CD4-positive, alpha-beta T cell (primary cell): ENCODE data around the gene SNTA1. TPM values are rescaled to one million over a fixed set of nuclear protein-coding genes. Genes with fewer than 3 reads are reported as not detected.

Experiments
- ATAC-seq: fragments of 200-7000 bp; cut with Tn5 transposase; one replicate; pipeline ENCODE4 v1.10.0; 2022; ENCODE audit warnings: mild to moderate bottlenecking; ENCODE audit not compliant: poor library complexity
- CTCF ChIA-PET: fragments of 350-600 bp; sonication (Branson Sonifier 250); formaldehyde crosslinking; loops from one replicate; lab custom pipeline; 2021; ENCODE audit warnings: antibody characterized with exemption, inconsistent platforms; lab: Charles Lee
- POLR2A ChIA-PET: fragments of 350-600 bp; sonication (Branson Sonifier 250); formaldehyde crosslinking; loops from one replicate; lab custom pipeline; 2021; ENCODE audit warnings: antibody characterized with exemption, inconsistent platforms; lab: Charles Lee
- DNase-seq, 14 experiments: peaks; one replicate each; pipeline ENCODE4 v3.0.0-alpha.2; 2013 to 2020; ENCODE audit warnings: mixed read lengths in 2 of 14
- H3K27ac ChIP-seq, 2 donors: one replicate each; pipeline versions ENCODE4 v1.5.1 to v1.7.0; 2013; ENCODE audit warnings: low read length in 2 of 2, low read depth in 1 of 2, mild to moderate bottlenecking in 1 of 2
- H3K27me3 ChIP-seq, 2 experiments: 1 replicate in 1 of 2; 2 replicates in 1 of 2; pipeline versions ENCODE4 v1.6.1 to v1.7.0; 2013; ENCODE audit warnings: low read length in 2 of 2, control low read depth in 1 of 2, mild to moderate bottlenecking in 1 of 2, moderate library complexity in 1 of 2; ENCODE audit not compliant: insufficient read depth in 2 of 2, control insufficient read depth in 1 of 2
- H3K36me3 ChIP-seq: one replicate; pipeline ENCODE4 v1.6.1; 2013; ENCODE audit warnings: low read length, control low read depth; ENCODE audit not compliant: insufficient read depth
- H3K4me1 ChIP-seq: one replicate; pipeline ENCODE4 v1.6.1; 2013; ENCODE audit warnings: low read length, control low read depth; ENCODE audit not compliant: insufficient read depth
- H3K4me3 ChIP-seq: one replicate; pipeline ENCODE4 v1.5.1; 2013; ENCODE audit warnings: mild to moderate bottlenecking, low read length, moderate library complexity
- H3K9me3 ChIP-seq, 2 experiments: 1 replicate in 1 of 2; 2 replicates in 1 of 2; pipeline versions ENCODE4 v1.6.1 to v1.7.0; 2013; ENCODE audit warnings: low read length in 2 of 2, mild to moderate bottlenecking in 2 of 2, control low read depth in 1 of 2, moderate library complexity in 1 of 2; ENCODE audit not compliant: control insufficient read depth in 1 of 2, insufficient read depth in 1 of 2
- H3K27ac Mint-ChIP-seq: one replicate; pipeline ENCODE4 v1.8.0; 2020; ENCODE audit warnings: mixed read lengths
- H3K27me3 Mint-ChIP-seq: one replicate; pipeline ENCODE4 v1.8.0; 2021; ENCODE audit warnings: mixed read lengths
- H3K36me3 Mint-ChIP-seq: one replicate; pipeline ENCODE4 v1.8.0; 2021; ENCODE audit warnings: low read depth, mixed read lengths
- H3K4me1 Mint-ChIP-seq: one replicate; pipeline ENCODE4 v1.8.0; 2021; ENCODE audit warnings: low read depth, mixed read lengths
- H3K4me3 Mint-ChIP-seq: one replicate; pipeline ENCODE4 v1.8.0; 2020; ENCODE audit warnings: mild to moderate bottlenecking, mixed read lengths
- H3K9me3 Mint-ChIP-seq: one replicate; pipeline ENCODE4 v1.8.0; 2020; ENCODE audit warnings: mixed read lengths
- CTCF ChIP-seq: fragments of 200-600 bp; IDR thresholded peaks from one replicate; pipeline ENCODE4 v1.8.0; 2022; ENCODE audit warnings: antibody characterized with exemption, mild to moderate bottlenecking
- intact Hi-C, 2 experiments: fragments of 100-400 bp; cut with DNase I in 1 of 2; cut with micrococcal nuclease in 1 of 2; formaldehyde crosslinking; loops; one replicate each; pipeline versions ENCODE4 v1.15.1 to v1.9.0; 2023 to 2025; cut with DNase I, micrococcal nuclease
- total RNA-seq, 174 experiments: library from RNA in 2 of 174; stranded (reverse) in 2 of 174; gene quantifications; one replicate each; pipeline ENCODE4 v1.2.3 and lab custom pipeline; 2021 to 2026

The SNTA1 gene
- total RNA-seq, 2 experiments from 2014 or later, result 5.0 to 5.2 TPM

- Mint-ChIP-seq H3K9me3 (no peaks in the 10 kb centered on the region), H3K4me3 (no peak overlapping the region), H3K36me3 (no peaks in the 10 kb centered on the region), H3K27me3 (no peaks in the 10 kb centered on the region), H3K27ac (no peak overlapping the region), H3K4me1 (no peaks in the 10 kb centered on the region)
- ChIA-PET CTCF (no interaction called here), POLR2A (no interaction called here)
- H3K4me1 ChIP-seq, result no peaks in the 10 kb centered on the region
- H3K27me3 ChIP-seq, result no peaks in the 10 kb centered on the region
- TF ChIP-seq CTCF, result no peak
- no peak overlapping the region for H3K4me3 ChIP-seq
- intact Hi-C loops, result no loop called here
- H3K36me3 ChIP-seq, result no peaks in the 10 kb centered on the region
- DNase-seq (no peak), ATAC-seq (no peak)
- H3K27ac ChIP-seq, result no peak overlapping the region
- no peaks in the 10 kb centered on the region for H3K9me3 ChIP-seq
Measured at GRCh38 chr20:33423141-33423834, 20.3 kb downstream of the SNTA1 start.

- Mint-ChIP-seq H3K4me3 (no peak overlapping the region), H3K27ac (no peak overlapping the region), H3K9me3 (no peaks in the 10 kb centered on the region), H3K27me3 (no peaks in the 10 kb centered on the region), H3K4me1 (no peaks in the 10 kb centered on the region), H3K36me3 (no peaks in the 10 kb centered on the region)
- Histone ChIP-seq H3K36me3 (no peaks in the 10 kb centered on the region), H3K9me3 (no peaks in the 10 kb centered on the region), H3K4me3 (no peak overlapping the region), H3K27me3 (no peaks in the 10 kb centered on the region), H3K27ac (no peak overlapping the region), H3K4me1 (no peaks in the 10 kb centered on the region)
- POLR2A ChIA-PET, result no interaction called here
- DNase-seq, result no peak
- CTCF ChIA-PET, result interaction anchor here (0.7 kb wide), 1 partner anchor 1228 kb away, joined by 3 read pairs; no protein-coding TSS in a partner anchor
- intact Hi-C loops, result no loop called here
- no peak for TF ChIP-seq CTCF
- no peak for ATAC-seq
Measured at GRCh38 chr20:33419140-33419974, 24.2 kb downstream of the SNTA1 start.

GRCh38 chr20:33418033-33418432 is 25.5 kb downstream of the SNTA1 start:
- ATAC-seq (no peak), DNase-seq (no peak)
- H3K4me1 Mint-ChIP-seq, result no peaks in the 10 kb centered on the region
- no peaks in the 10 kb centered on the region for H3K36me3 ChIP-seq
- H3K9me3 Mint-ChIP-seq, result no peaks in the 10 kb centered on the region
- no peak overlapping the region for H3K4me3 ChIP-seq
- no peaks in the 10 kb centered on the region for H3K27me3 Mint-ChIP-seq
- no peaks in the 10 kb centered on the region for H3K9me3 ChIP-seq
- no peak overlapping the region for H3K27ac Mint-ChIP-seq
- intact Hi-C loops, result no loop called here
- POLR2A ChIA-PET, result no interaction called here
- no peak overlapping the region for H3K4me3 Mint-ChIP-seq
- no peaks in the 10 kb centered on the region for H3K4me1 ChIP-seq
- no peaks in the 10 kb centered on the region for H3K27me3 ChIP-seq
- no peak overlapping the region for H3K27ac ChIP-seq
- no peaks in the 10 kb centered on the region for H3K36me3 Mint-ChIP-seq
- TF ChIP-seq CTCF, result no peak
- CTCF ChIA-PET, result no interaction called here
